Left kidney (tissue), 8 donors: ENCODE data around the gene FNDC7. TPM values are rescaled to one million over a fixed set of nuclear protein-coding genes. Genes with fewer than 3 reads are reported as not detected.
"Not testable (repeated sequence)": the region's sequence is repeated elsewhere in the genome, so short reads cannot be mapped to it uniquely, and the experiment has no call there.

Experiments
- DNase-seq: peaks from one replicate; pipeline ENCODE4 v3.0.0-alpha.2; 2013
- long read RNA-seq, 8 donors: transcript quantifications; one replicate each; lab custom pipeline, GENCODE V29; 2026
- polyA plus RNA-seq: library from polyadenylated mRNA; unstranded; fragments of 120-200 nt; gene quantifications from one replicate; pipeline ENCODE4 v1.2.1, GENCODE V29; 2013; ENCODE audit not compliant: insufficient read length

The FNDC7 gene, protein sequence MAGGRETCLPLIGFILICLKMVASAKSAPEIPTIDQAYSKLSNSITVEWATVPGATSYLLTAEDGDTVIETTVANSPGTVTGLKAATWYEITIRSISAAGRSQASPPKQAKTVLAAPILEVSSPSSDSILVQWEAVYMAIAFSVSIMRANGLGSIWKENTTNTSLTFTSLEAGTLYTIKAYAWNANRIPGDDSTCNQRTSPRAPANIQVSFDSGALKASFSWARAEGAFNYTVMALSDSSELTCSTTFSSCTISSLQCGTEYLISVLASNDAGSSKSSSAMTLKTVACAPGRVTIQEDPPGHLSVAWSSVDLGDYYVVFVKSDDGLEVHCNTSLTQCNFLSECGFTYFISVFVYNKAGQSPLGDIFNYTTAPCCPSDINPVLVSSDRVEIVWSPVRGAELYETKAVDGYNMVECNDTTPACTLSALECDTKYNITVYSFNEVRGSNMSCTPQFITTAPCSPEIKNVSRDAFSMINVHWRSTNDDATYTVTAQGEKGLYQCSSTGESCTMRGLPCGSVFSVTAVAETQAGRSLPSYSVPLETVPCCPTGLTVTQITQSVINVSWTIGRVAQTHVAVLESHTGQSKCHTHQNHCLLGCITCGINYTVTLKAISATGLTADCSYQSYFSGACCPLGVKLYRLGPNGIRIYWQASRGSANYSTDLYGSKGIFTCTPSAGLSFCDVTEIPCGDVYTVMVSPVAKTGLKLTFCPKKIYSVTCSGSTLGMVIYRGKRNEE
- polyA plus RNA-seq = 0.03 TPM
- long read RNA-seq, donor 1 = 0 reads
- long read RNA-seq, donor 2 = 0 reads
- long read RNA-seq, donor 3 = 0 reads
- long read RNA-seq, donor 4 = 0 reads
- long read RNA-seq, donor 5 = 0 reads
- long read RNA-seq, donor 6 = 0 reads
- long read RNA-seq, donor 7 = 0 reads
- long read RNA-seq, donor 8 = 0 reads

DNA sequence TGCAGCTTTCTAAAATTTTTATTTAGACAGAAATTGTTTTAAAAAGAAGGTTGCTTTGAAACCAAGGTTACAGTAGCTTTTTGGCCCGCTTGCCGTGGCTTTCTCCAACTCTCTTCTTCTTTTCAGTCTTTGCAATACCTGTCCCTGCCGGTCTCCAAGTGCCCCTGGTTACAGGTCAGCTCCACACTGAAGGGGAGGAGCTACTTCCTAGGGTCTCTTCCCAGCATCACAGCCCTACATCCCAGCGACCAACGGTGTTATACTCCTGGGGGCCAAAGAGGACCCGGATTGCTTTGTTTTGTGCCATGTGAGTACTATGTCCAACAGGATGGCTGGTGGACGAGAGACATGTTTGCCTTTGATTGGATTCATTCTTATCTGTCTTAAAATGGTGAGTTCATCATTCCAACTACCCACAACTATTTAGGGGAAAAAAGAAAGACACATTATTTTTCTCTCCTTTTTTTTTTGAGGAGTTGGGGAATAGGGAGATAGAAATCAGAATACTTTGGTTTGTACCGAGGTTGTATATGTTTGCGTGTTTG lies at the start of gene FNDC7:
TSS of gene FNDC7 (plus strand) at position 303 of the 545 bp plus-strand sequence. CDS start at position 329, 26 bp downstream.
- no peak for DNase-seq

DNA sequence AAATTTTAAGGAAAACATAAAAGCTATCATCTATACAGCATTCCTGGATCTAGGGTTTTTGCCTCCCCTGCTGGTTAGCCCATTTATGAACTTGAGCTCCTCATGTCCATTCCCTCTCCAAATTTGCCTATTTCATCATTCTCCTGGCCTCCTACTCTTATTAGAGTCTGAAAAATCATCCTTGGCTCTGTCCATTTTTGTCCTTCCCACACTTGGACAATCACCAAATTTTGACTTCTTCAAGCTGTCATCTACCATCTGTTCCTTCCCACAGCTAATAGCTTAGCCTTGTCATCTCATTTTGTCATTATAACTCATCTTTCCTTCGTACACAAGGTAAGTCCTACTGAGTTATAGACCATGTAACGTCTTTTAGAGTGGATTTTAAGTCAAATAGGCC lies 49.6 kb upstream of the FNDC7 start:
- DNase-seq = no peak

DNA sequence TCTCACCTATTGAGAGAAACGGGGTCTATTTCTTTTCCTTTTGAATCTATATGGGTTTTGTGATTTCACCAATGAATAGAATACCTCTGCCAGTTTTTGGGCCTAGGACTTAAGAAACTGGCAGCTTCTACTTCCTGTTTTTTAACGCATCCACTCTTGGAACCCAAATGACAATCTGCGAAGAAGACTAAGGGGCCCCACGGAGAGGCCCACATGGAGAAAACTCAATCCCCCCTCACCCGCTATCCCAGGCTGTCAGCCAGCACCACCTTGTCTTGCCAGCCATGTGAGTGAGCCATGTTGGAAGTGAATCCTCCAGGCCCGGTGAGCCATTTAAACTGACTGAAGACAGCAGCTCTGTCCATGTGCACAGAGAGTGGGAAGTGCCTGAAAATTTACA lies 48.2 kb upstream of the FNDC7 start:
- DNase-seq = no peak

DNA sequence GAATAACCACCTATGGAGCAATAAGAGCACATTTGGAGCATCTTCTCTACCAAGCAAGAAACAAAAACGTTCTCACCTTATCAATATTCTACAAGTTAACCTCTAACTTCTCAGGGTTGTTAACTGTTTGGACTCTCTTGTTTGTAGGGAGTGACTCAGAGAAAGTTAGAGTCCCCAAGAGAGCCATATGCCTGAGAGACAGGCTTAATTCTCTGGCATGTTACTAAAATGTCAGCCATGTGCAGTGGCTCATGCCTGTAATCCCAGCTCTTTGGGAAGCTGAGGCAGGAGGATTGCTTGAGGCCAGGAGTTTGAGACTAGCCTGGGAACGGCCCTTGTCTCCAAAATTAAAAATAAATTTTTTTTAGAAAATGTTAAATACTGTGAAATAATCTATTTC lies 47.6 kb upstream of the FNDC7 start:
- no peak for DNase-seq

DNA sequence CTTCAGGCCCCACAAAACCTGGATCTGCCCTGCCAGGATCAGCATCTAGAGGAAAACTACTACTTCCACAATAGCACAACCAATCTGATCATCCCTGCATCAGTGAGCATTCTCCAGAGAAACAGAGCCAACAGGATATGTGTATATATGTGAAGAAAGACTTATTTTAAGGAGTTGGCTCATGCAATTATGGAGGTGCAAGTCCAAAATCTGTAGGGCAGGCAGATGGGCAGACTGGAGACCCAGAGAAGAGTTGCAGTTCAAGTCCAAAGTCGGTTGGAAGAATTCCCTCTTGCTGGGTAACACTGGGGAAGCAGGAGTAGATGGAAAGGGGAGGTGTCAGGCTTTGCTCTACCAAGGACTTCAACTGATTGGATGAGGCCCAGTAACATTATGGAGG lies 46.9 kb upstream of the FNDC7 start:
- DNase-seq = no peak

DNA sequence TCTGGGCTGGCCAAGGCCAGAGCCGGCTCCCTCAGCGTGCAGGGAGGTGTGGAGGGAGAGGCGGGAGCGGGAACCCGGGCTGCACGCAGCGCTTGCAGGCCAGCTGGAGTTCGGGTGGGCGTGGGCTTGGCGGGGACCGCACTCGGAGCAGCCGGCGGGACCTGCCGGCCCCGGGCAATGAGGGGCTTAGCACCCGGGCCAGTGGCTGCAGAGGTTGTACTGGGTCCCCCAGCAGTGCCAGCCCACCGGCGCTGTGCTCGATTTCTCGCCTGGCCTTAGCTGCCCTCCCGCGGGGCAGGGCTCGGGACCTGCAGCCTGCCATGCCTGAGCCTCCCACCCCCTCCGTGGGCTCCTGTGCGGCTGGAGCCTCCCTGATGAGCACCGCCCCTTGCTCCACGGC lies 45.3 kb upstream of the FNDC7 start:
- DNase-seq = not testable (repeated sequence)

DNA sequence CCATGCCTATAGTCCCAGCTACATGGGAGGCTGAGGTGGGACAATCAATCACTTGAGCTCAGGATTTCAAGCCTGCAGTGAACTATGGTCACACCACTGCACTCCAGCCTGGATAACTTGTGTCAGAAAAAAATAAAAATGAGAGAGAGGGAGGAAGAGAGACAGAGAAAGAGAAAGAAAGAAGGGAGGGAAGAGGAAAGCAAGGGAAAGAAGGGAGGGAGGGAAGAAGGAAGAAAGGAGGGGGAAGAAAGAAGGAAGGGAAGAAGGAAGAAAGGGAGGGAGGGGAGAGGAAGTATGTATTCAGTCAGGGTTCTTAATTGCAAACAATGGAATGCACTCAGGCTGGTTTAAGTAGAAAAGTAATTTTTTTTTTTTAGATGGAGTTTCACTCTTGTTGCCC lies 43.9 kb upstream of the FNDC7 start:
- DNase-seq = no peak

DNA sequence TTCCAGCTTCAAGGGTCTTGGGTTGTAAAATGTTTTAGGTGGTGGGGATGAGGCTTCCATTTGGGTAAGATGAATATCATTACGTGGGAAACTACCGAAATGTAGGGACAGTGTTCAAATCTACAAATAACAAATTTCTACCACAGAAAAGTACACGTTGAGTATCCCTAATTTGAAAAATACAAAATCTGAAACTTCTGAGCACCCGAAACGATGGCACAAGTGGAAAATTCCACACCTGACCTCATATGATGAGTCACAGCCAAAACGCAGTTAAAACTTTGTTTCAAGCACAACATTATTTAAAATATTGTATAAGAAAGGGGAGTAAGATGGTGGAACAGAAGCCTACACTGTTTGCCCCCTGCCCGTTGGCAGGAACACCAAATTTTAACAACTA lies 43.0 kb upstream of the FNDC7 start:
- DNase-seq = no peak

DNA sequence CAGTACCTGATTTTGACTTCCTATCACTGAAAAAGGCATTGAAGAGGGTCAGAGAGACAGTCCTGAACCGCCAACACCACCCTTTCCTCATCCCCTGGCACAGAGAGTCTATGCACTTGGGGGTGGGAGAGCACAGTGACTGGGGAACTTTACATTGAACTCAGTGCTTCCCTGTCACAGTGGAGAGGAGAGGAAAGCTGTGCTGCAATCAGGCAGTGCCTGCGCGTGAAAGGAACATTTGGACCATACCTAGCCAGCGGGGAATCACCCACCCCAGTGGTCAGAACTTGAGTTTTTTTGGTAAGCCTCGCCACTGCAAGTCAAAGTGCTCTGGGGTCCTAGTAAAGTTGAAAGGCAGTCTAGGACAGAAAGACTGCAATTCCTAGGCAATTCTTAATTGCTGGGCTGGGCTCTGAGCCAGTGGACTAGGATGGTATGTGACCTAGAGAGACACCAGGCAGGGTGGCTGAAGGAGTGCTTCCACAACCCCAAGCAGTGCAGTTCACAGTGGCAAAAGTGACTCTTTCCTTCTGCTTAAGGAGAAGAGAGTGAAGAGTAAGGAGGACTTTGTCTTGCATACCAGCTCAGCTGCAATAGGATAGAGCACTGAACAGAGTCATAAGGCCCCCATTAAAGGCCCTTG lies 42.5 kb upstream of the FNDC7 start:
- no peak for DNase-seq

DNA sequence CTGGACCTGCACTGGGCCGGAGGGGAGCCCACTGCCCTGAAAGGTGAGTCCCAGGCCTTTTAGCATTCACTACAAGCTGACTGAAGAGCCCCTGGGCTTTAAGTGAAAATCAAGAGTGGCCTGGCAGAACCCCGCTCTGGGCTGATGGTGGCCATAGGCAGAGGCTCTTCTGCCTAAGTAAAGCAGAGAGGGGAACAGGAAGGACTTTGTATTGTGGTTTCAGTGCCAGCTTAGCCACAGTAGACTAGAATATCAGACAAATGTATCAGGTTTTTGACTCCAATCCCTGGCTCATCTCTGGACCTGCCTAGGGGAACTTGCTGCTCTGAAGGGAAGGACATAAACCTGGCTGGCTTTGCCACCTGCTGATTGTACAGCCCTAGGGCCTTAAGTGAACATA lies 41.6 kb upstream of the FNDC7 start:
- no peak for DNase-seq

DNA sequence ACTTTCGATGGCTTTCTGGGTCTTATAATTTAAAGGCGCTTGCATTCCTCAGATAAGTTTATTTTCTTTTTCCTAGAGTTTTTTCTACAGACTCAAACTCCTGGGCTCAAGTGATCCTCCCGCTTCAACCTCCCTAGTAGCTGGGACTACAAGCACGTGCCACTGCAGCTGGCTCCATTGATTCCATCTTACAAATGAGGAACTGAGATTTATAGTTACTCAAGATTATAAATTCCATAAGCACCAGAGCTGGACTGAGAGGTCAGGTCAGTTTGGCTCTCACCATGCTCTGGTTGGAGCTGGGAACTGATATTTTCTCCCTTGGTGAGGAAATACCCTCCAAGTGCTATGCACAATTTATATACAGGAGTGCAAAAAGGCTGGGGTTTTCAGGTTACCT lies 34.0 kb upstream of the FNDC7 start:
- no peak for DNase-seq

DNA sequence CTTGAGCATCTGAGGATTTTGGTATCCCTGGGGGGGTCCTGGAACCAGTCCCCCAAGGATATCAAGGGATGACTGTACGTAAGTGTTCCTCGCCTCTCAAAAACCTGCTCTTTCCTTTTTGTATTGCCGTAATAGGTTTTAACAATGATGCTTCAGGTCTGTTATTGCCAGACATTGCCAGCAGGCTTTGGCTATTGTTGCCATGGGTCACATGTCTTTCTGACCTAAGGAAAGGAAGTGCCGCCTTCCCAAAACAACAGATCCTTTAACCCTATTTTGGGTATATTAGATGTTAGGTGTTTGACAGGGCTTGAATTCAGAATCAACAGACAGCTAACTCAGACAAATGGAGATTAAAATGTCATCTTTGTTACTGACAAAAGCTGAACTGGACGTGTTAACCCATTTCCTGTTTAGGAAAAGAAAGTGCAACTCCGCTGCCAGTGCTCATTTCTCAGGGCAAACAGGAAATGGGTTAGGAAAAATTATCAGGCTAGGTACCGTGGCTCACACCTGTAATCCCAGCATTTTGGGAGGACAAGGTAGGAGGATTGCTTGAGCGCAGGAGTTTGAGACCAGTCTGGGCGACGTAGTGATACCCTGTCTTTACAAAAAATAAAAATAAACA lies 33.0 kb upstream of the FNDC7 start:
- DNase-seq = no peak

DNA sequence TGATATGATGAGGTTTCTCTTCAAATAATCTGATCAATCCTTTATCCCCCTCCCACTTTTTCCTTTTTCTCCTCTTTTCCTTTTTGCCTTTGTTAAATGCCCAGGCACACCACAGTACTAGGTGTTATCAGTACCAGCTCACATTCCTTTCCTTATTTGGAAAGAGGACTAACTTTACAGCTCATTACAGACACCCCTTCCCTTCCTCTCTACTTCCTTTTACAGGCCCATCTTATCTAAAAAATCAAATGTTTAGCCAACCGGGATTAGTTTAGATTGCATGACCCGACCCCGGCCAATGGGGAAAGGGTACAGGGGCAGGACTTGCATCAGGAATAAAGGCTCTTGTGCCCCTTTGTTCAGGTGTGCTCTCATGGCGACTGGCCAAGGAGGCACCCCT lies 31.0 kb upstream of the FNDC7 start:
- DNase-seq = not testable (repeated sequence)

DNA sequence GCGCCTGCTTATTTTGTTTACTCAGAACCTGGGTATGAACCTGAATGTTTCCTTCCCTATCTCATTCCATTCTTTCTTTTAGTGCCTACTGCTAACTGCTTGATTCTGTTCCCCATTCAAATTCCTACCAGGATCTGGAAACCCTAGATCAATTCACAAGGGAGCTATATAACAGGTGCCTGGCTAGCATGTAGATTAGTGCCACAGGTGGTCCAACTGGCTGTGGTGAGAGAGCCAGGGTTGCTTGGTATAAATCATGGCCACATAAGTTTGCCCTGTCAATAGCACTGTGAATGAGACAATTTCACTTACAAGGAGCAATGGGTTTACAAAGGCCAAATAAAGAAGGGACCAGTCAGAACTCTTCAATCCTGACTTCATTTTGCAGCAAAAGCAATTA lies 27.2 kb upstream of the FNDC7 start:
- no peak for DNase-seq

DNA sequence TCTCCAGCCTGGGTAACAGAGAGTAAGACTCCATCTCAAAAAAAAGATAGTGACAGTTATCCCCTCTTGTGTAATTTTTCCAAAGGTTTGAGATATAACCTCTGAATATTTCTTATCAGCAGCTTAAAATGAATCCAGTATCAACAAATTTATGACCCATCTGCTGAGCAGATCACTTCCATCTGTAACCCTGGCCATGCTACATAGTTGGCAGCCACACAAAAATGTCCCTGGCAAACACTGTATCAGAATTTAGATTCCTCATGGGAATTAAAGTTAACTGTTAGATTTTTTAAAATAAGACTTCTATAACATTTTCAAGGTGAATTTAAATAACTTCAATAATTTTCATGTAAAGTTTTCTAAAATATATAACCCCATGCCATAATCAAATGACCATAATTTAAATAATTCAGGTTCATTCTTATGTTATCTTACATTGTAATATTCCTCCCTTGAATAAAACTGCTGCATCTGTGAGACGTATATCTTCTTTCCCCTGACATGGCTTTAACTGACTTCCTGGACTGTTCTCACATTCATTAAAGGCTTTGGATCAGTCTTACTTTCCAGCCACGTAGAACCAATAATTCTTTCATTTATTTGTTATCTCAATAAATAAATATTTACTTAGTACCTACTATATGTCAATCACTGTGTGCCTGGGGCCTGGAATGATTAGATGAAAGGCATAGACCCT lies 25.9 kb upstream of the FNDC7 start:
- no peak for DNase-seq

DNA sequence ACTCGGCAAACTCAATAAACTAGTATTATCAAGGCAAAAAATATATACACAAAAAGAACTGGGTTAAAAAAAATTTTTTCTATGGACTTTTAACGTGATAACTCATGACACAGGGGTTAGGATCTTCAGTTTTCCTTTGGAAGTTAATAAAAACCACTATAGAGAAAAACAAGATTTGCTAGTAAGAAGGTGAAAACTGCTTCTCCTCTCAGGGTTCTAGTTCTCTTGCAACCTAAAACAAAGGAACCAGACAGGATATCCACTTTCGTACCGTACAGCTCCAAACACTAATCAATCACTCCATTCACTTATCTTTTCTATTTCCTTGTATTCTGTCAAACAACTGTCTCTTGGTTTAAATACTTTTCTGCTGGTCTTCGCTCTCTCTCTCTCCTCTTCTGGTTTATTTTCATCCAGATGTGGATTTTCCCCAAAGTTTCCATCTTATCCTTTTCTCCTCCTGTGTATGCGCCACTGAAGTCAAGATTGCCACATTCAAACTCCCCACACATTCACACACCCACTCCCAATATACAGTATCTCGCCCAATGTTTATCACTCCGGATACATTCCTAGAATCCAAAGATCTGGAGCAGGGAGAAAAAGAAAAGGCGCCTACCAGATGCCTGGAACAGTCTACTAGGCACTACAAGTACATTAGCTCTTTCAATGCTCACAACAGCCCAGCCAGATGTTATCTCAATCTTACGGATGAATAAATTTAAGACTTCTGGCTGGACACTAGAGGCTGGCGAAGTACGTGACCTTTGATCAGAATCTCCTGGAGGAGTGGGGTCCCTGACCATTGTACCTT lies 21.4 kb upstream of the FNDC7 start:
- DNase-seq = no peak

DNA sequence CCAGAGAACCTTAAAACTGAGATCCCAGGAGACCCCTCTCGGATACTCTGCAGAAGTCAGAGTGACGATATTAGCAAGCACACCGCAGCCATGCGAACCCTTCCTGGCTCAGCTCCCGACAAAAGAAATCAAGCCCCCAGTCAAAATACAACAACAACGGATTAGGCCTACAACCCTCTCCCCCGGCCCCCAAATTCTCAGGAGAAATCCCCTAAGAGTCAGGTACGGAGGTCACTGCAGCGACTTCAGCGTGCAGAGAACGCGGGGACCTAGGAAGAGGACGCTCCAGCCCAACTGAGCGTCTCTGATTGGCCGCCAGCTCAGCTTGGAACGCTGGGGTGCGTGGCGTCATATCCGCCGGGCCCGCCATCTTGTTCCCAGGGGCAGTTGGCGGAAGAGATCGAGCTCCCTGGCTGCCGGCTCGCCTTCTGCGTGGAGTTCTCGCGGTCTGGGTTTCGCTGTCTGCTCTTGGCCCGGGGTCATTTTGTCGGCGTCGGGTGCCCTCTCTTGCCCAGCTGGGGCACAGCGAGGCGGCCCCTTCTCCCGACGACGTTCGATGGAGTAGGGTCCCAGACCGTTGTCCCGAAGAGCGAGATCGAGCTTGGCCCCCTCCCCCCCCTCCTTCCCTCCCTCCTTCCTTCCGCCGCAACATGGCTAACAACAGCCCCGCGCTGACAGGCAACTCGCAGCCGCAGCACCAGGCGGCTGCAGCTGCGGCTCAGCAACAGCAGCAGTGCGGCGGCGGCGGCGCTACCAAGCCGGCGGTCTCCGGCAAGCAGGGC lies 20.6 kb upstream of the FNDC7 start, which contains the start of gene PRPF38B:
TSS of gene PRPF38B (plus strand) at position 369 of the 782 bp plus-strand sequence. CDS start at position 651, 282 bp downstream.
- DNase-seq = peak; percentile 94

DNA sequence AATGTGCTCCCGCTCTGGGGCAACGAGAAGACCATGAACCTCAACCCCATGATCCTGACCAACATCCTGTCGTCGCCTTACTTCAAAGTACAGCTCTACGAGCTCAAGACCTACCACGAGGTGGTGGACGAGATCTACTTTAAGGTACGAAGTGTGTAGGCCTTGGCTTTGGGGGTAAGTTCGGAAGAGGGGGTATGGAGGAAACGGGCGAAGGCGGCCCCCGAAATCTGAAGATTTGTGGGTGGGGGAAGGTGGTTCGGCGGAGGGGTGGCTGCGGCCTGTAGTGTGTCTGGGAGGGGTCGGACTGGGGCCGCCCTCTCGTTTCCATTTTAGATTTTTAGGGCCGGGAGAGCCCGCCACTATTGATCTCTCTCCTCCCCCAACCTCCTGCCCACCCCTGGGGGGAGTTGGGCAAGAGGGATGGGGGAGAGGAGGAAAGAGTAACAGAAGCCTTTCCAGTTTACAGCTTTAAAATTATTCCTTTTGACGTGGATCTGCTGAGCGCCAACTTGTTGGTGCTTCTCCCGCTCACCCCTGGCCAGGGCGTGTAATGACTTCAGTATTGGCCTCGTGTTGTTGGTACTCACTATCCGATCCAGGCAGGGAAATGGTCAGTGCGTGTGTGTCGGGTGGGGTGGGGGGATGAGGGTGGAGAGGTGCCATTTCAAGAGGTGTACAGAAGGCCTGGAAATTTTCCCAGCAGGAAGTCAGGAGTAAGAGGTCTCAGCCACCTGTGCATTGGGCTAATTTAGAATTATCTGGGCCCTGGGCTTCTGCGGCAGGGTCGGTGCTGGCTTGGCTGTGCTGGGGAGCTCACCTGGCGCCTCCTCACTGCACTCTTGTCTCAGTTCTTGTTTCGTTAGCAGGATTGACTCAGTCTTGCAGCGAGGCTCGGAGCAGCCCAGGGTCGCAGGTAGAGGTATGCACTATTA lies 19.7 kb upstream of the FNDC7 start:
- DNase-seq = peak; percentile 74
